OCI-LY3 (cell line): ENCODE data around the gene NFXL1.
"Not testable (repeated sequence)": the region's sequence is repeated elsewhere in the genome, so short reads cannot be mapped to it uniquely, and the experiment has no call there.

ENCODE experiments used
- H2AFZ ChIP-seq: fragments of 200-600, 300-600 bp; shearing (Covaris generic); 2 replicates; pipeline ENCODE4 v1.6.0; 2014; ENCODE audit warnings: antibody characterized with exemption, low read depth, low read length
- H3K27ac ChIP-seq: fragments of 200-600, 300-600 bp; sonication (generic); 2 replicates; pipeline ENCODE4 v1.5.1; 2014; ENCODE audit warnings: mild to moderate bottlenecking, low read length, moderate library complexity, mixed read lengths
- H3K27me3 ChIP-seq: fragments of 200-600, 300-600 bp; sonication (generic); 2 replicates; pipeline ENCODE4 v1.6.1; 2014; ENCODE audit warnings: low read depth, low read length, mixed read lengths
- H3K36me3 ChIP-seq: fragments of 200-600, 300-600 bp; sonication (generic); replicated peaks from 2 replicates; pipeline ENCODE3; 2014; ENCODE audit warnings: low read depth, low read length, mixed read lengths
- H3K4me1 ChIP-seq: fragments of 300-600, 200-600 bp; sonication (generic); 2 replicates; pipeline ENCODE4 v1.6.1; 2014; ENCODE audit warnings: low read length, mixed read lengths
- H3K4me2 ChIP-seq: fragments of 200-600, 300-600 bp; sonication (generic); 2 replicates; pipeline ENCODE4 v1.6.1; 2014; ENCODE audit warnings: low read length, mixed read lengths
- H3K4me3 ChIP-seq: fragments of 300-600, 200-600 bp; sonication (generic); 2 replicates; pipeline ENCODE4 v1.5.1; 2014; ENCODE audit warnings: antibody characterized with exemption, mild to moderate bottlenecking, low read length, moderate library complexity
- H3K79me2 ChIP-seq: fragments of 300-600, 200-600 bp; shearing (Covaris generic); 2 replicates; pipeline ENCODE4 v1.6.1; 2014; ENCODE audit warnings: mild to moderate bottlenecking, low read length, mixed read lengths
- H3K9ac ChIP-seq: fragments of 300-600, 200-600 bp; shearing (Covaris generic); 2 replicates; pipeline ENCODE4 v1.6.0; 2014; ENCODE audit warnings: mild to moderate bottlenecking, low read length, moderate library complexity
- H3K9me3 ChIP-seq: fragments of 200-600, 300-600 bp; shearing (Covaris generic); 2 replicates; pipeline ENCODE4 v1.6.1; 2014; ENCODE audit warnings: low read length, mixed read lengths; ENCODE audit not compliant: insufficient read depth
- H4K20me1 ChIP-seq: fragments of 200-600, 300-600 bp; sonication (generic); 2 replicates; pipeline ENCODE4 v1.6.1; 2016; ENCODE audit warnings: low read length, mixed read lengths; ENCODE audit not compliant: insufficient read depth
- EZH2phosphoT487 ChIP-seq: fragments of 200-600 bp; shearing (Covaris generic); IDR thresholded peaks from 2 replicates; pipeline ENCODE4 v1.6.1; 2018; ENCODE audit warnings: antibody characterized with exemption, mixed run types, low read depth
- TF ChIP-seq, protein P1 (sequence below): fragments of 200-600, 300-600 bp; sonication (generic); IDR thresholded peaks from 2 replicates; pipeline ENCODE4 v1.5.1; 2014; ENCODE audit warnings: antibody characterized with exemption, low read length, low read depth

NFXL1 gene

DNA sequence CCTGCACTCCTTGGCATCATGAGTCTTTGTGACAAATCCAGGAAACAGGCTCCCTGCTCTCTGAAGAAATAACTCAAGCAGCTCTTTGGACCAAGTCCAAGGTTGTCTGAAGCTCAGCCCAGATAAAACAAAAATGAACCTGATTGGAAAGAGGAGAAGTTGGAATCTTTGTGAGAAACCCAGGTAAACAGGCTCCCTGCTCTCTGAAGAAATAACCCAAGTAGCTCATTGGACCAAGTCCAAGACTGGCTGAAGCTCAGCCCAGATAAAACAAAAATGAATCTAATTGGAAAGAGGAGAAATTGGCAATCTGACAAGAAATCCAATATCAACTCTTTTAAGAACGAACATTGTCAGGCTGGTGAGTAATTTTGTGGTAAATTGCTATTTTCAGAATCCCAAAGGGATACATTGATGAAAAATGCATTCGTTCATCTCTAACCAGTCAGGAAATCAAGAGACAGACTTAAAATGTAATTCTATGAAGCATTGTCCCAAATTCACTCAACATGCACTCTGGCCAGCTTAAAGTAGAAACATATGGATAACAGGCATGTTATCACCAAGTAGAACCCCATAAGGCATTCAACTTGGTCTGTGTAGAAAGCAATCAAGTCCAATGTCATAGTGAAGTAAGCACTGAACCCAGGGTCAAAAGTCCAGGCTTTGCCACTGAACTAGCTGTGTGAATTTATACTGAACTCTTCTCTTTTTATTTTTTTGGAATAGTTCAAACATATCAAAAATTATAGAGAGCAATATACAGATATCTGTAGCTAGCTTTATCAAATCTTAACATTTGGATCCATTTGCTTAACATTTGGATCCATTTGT, 16.8 kb upstream of the NFXL1 start:
- Histone ChIP-seq H3K4me1 (peaks cover 25% of the 10 kb centered on the region), H2AFZ (no peak overlapping the region), H3K79me2 (no peaks in the 10 kb centered on the region), H3K36me3 (no peaks in the 10 kb centered on the region), H3K4me3 (no peak overlapping the region), H3K27me3 (no peaks in the 10 kb centered on the region), H3K9me3 (no peaks in the 10 kb centered on the region; the same call in 1 of the 2 replicates), H4K20me1 (no peaks in the 10 kb centered on the region), H3K9ac (no peak overlapping the region), H3K27ac (no peak overlapping the region), H3K4me2 (no peak overlapping the region)
- TF ChIP-seq, protein P1, sequence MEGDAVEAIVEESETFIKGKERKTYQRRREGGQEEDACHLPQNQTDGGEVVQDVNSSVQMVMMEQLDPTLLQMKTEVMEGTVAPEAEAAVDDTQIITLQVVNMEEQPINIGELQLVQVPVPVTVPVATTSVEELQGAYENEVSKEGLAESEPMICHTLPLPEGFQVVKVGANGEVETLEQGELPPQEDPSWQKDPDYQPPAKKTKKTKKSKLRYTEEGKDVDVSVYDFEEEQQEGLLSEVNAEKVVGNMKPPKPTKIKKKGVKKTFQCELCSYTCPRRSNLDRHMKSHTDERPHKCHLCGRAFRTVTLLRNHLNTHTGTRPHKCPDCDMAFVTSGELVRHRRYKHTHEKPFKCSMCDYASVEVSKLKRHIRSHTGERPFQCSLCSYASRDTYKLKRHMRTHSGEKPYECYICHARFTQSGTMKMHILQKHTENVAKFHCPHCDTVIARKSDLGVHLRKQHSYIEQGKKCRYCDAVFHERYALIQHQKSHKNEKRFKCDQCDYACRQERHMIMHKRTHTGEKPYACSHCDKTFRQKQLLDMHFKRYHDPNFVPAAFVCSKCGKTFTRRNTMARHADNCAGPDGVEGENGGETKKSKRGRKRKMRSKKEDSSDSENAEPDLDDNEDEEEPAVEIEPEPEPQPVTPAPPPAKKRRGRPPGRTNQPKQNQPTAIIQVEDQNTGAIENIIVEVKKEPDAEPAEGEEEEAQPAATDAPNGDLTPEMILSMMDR = no peak
- no peak for TF ChIP-seq EZH2phosphoT487

DNA sequence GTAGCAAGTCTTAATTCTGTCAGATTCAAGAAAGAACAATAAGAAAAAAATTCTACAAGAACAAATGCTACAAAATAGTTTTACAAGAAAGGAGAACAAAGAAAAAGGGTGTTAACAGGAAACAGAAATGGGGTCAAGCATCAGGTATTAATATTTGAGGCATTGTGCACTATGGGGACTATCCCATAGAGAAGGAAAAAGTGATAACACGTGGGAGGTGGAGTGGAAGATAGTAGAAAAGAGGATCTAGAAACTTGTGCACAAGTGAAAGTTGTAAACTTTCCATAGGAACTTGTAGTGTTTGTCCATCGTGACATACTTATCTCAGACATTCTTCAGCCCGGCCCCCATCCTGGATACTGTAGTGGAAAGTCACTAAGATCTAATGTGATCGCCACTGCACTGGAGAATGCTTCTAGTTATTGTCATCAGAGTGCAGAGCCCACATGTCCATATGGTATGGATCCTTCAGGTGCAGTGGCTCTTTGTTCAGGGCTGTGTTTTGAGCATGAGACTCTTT, 15.4 kb upstream of the NFXL1 start:
- H3K9ac ChIP-seq = no peak overlapping the region
- H3K36me3 ChIP-seq = no peaks in the 10 kb centered on the region
- H3K27me3 ChIP-seq = no peaks in the 10 kb centered on the region
- H3K4me1 ChIP-seq = peaks cover 27% of the 10 kb centered on the region
- 0 out of 2 replicates have a peak overlapping the region, but pooled peaks have one; percentile 4 for H3K4me2 ChIP-seq
- H3K27ac ChIP-seq = no peak overlapping the region
- H3K4me3 ChIP-seq = no peak overlapping the region
- no peaks in the 10 kb centered on the region for H3K79me2 ChIP-seq
- TF ChIP-seq EZH2phosphoT487 = no peak
- TF ChIP-seq, protein P1 = no peak
- no peaks in the 10 kb centered on the region; the same call in 1 of the 2 replicates for H3K9me3 ChIP-seq
- H4K20me1 ChIP-seq = no peaks in the 10 kb centered on the region
- no peak overlapping the region for H2AFZ ChIP-seq

DNA sequence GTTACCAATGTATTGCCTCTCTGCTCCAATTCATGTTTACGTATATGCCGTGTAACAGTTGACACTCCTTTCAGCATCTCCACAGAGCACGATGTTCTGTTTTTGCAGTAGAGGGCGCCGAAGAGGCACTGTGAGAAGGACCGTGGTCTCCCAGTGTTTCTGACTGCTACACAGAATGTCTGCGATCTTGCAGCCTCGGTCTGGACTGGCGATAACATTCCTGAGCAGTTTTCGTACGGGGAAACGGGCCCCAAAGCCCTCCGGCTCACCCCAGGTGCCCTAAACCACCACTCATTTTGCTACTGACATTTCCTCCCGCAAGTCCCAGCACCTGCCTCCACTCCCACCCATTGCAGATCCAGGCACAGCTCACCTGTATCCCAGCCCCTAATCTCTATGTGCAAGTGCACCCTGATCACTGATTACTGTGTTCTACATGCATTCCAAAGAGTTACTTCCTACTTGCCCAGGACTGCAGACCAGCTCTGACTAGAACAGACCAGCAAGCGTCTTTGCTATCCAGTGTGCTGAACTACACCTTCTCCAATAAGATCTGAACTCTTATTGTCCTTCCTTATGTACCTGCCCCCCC, 12.4 kb upstream of the NFXL1 start:
- Histone ChIP-seq H3K4me3 (peak overlapping the region; percentile 75), H3K27me3 (no peaks in the 10 kb centered on the region), H3K27ac (no peak overlapping the region), H3K9ac (peak overlapping the region; percentile 30; the same call in 1 of the 2 replicates), H3K9me3 (peaks cover 10% of the 10 kb centered on the region; the same call in 1 of the 2 replicates), H3K79me2 (no peaks in the 10 kb centered on the region), H3K36me3 (peaks cover 10% of the 10 kb centered on the region), H3K4me2 (peak overlapping the region; percentile 85), H4K20me1 (no peaks in the 10 kb centered on the region), H2AFZ (peak overlapping the region; percentile 81), H3K4me1 (peaks cover 46% of the 10 kb centered on the region)
- TF ChIP-seq EZH2phosphoT487 = no peak
- TF ChIP-seq, protein P1 = peak; percentile 86

DNA sequence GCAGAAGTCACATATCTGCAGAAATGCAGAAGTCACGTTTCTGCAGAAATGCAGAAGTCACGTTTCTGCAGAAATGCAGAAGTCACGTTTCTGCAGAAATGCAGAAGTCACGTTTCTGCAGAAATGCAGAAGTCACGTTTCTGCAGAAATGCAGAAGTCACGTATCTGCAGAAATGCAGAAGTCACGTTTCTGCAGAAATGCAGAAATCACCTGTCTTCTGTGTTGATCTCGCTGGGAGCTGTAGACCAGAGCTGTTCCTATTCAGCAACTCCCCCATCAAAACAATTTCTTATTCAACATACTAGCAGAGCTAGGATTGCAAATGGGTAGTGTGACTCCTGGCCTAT, 8.9 kb upstream of the NFXL1 start:
- peak overlapping the region; percentile 78 for H3K27ac ChIP-seq
- not testable (repeated sequence) for H2AFZ ChIP-seq, H3K27me3 ChIP-seq, H3K9ac ChIP-seq, H3K9me3 ChIP-seq, H4K20me1 ChIP-seq, H3K79me2 ChIP-seq
- H3K36me3 ChIP-seq = peaks cover 10% of the 10 kb centered on the region
- peaks cover 35% of the 10 kb centered on the region for H3K4me1 ChIP-seq
- peak overlapping the region; percentile 18 for H3K4me2 ChIP-seq
- peak overlapping the region; percentile 6; the same call in 1 of the 2 replicates for H3K4me3 ChIP-seq

DNA sequence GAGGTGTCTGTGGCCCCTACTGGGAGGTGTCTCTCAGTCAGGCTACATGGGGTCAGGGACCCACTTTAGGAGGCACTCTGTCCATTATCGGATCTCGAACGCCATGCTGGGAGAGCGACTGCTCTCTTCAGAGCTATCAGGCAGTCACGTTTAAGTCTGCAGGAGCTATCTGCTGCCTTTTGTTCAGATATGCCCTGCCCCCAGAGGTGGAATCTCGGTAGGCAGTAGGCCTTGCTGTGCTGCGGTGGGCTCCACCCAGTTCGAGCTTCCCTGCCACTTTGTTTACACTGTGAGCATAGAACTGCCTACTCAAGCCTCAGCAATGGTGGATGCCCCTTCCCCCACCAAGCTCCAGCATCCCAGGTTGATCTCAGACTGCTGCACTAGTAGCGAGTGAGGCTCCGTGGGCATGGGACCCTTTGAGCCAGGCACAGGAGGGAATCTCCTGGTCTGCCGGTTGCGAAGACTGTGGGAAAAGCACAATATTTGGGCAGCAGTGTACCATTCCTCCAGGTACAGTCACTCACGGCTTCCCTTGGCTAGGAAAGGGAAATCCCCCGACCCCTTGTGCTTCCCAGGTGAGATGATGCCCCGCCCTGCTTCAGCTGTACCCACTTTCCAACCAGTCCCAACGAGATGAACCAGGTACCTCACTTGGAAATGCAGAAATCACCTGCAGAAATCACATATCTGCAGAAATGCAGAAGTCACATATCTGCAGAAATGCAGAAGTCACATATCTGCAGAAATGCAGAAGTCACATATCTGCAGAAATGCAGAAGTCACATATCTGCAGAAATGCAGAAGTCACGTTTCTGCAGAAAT, 8.3 kb upstream of the NFXL1 start:
- Histone ChIP-seq H3K36me3 (peaks cover 10% of the 10 kb centered on the region), H3K27ac (peak overlapping the region; percentile 78), H3K4me1 (peaks cover 35% of the 10 kb centered on the region)
- H3K9me3 ChIP-seq, H3K4me3 ChIP-seq, H3K9ac ChIP-seq, H3K79me2 ChIP-seq, H3K4me2 ChIP-seq, H3K27me3 ChIP-seq, H2AFZ ChIP-seq, H4K20me1 ChIP-seq: not testable (repeated sequence)

DNA sequence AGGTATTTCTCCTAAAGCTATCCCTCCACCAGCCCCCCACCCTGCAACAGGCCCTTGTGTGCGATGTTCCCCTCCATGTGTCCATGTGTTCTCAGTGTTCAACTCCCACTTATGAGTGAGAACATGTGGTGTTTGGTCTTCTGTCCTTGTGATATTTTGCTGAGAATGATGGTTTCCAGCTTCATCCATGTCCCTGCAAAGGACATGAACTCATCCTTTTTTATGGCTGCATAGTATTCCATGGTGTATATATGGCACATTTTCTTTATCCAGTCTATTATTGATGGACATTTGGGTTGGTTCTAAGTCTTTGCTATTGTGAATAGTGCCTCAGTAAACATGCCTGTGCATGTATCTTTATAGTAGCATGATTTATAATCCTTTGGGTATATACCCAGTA, 2.8 kb upstream of the NFXL1 start:
- not testable (repeated sequence) for H4K20me1 ChIP-seq, H3K27me3 ChIP-seq, H3K27ac ChIP-seq, H3K9ac ChIP-seq, H2AFZ ChIP-seq, H3K36me3 ChIP-seq, H3K9me3 ChIP-seq, H3K4me2 ChIP-seq, H3K4me3 ChIP-seq
- peaks cover 22% of the 10 kb centered on the region for H3K79me2 ChIP-seq
- peaks cover 20% of the 10 kb centered on the region for H3K4me1 ChIP-seq
